ENCODE data around the gene TPD52L1. TPM values are rescaled to one million over a fixed set of nuclear protein-coding genes. Genes with fewer than 3 reads are reported as not detected.

TPD52L1 gene
- total and polyA plus RNA-seq, 2 experiments from 2014 or later: 22.8 to 24.0 TPM

DNA sequence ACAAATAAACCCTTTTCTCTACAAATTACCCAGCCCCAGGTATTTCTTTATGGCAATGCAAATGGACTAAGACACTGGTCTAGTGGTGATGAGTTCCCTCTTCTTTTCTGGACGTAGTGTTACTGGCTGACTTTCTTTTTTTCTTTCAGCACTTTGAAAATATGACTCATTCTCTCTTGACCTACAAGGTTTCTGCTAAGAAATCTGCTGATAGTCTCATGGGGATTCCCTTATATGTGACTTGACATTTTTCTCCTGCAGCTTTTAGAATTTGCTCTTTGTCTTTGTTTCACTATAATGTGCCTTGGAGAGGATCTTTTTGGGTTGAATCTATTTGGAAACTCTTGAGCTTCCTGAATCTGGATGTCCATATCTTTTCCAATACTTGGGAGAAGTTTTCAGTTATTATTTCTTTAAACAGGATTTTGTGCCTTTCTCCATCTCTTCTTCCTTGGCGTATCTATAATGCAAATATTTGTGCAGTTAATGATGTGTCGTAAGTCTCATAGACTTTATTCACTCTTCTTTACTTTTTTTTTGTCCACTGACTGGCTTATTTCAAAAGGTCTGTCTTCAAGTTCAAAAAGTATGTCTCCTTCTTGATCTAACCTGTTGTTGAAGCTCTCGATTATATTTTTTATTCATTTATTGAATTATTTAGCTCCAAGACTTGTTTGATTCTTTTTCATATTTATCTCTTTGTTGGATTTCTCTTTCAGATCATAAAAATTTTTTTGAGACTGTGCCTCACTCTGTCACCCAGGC lies 42.2 kb upstream of the TPD52L1 start:
- Mint-ChIP-seq H3K36me3 (ENCODE audit: low read depth) (peaks cover 22% of the 10 kb centered on the region), H3K27ac (no peak overlapping the region), H3K27me3 (ENCODE audit: insufficient read depth, low read depth, poor library complexity) (no peaks in the 10 kb centered on the region), H3K9me3 (peaks cover 34% of the 10 kb centered on the region), H3K4me1 (no peaks in the 10 kb centered on the region; the same call in 2 of the 3 replicates), H3K4me3 (no peak overlapping the region)
- H2AFZ ChIP-seq: no peak overlapping the region
- no peaks in the 10 kb centered on the region; the same call in 1 of the 2 replicates for H3K36me3 ChIP-seq (ENCODE audit: insufficient read depth)
- no peaks in the 10 kb centered on the region for H3K27me3 ChIP-seq (ENCODE audit: insufficient read depth)
- no peaks in the 10 kb centered on the region for H3K4me1 ChIP-seq (ENCODE audit: insufficient read depth)
- H3K9me2 ChIP-seq (ENCODE audit: insufficient read depth): no peaks in the 10 kb centered on the region
- no peak for ATAC-seq
- no peak overlapping the region for H3K27ac ChIP-seq (ENCODE audit: low read depth)
- H4K20me1 ChIP-seq (replicated peaks; ENCODE audit: insufficient read depth): no peaks in the 10 kb centered on the region
- no peak overlapping the region for H3K4me2 ChIP-seq
- H3K4me3 ChIP-seq: no peak overlapping the region
- H3F3A ChIP-seq (replicated peaks; ENCODE audit: low read depth): no peaks in the 10 kb centered on the region
- no peaks in the 10 kb centered on the region for H3K79me2 ChIP-seq (replicated peaks; ENCODE audit: insufficient read depth)
- DNase-seq (ENCODE audit: low spot score): no peak
- TF ChIP-seq JUNB (IDR thresholded peaks at IDR 0.05; ENCODE audit: unreplicated experiment): no peak
- no peak for TF ChIP-seq STAT1 (IDR thresholded peaks at IDR 0.05; ENCODE audit: unreplicated experiment)
- TF ChIP-seq ZNF114 (CRISPR knock-in tag; IDR thresholded peaks at IDR 0.05): no peak
- TF ChIP-seq CREB1 (CRISPR knock-in tag; IDR thresholded peaks at IDR 0.05; ENCODE audit: low read depth): no peak
- TF ChIP-seq POLR2AphosphoS5 (IDR thresholded peaks at IDR 0.05; ENCODE audit: low read depth): no peak
- TF ChIP-seq, protein P1, sequence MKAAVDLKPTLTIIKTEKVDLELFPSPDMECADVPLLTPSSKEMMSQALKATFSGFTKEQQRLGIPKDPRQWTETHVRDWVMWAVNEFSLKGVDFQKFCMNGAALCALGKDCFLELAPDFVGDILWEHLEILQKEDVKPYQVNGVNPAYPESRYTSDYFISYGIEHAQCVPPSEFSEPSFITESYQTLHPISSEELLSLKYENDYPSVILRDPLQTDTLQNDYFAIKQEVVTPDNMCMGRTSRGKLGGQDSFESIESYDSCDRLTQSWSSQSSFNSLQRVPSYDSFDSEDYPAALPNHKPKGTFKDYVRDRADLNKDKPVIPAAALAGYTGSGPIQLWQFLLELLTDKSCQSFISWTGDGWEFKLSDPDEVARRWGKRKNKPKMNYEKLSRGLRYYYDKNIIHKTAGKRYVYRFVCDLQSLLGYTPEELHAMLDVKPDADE (IDR thresholded peaks at IDR 0.05): no peak
- TF ChIP-seq, protein P2, sequence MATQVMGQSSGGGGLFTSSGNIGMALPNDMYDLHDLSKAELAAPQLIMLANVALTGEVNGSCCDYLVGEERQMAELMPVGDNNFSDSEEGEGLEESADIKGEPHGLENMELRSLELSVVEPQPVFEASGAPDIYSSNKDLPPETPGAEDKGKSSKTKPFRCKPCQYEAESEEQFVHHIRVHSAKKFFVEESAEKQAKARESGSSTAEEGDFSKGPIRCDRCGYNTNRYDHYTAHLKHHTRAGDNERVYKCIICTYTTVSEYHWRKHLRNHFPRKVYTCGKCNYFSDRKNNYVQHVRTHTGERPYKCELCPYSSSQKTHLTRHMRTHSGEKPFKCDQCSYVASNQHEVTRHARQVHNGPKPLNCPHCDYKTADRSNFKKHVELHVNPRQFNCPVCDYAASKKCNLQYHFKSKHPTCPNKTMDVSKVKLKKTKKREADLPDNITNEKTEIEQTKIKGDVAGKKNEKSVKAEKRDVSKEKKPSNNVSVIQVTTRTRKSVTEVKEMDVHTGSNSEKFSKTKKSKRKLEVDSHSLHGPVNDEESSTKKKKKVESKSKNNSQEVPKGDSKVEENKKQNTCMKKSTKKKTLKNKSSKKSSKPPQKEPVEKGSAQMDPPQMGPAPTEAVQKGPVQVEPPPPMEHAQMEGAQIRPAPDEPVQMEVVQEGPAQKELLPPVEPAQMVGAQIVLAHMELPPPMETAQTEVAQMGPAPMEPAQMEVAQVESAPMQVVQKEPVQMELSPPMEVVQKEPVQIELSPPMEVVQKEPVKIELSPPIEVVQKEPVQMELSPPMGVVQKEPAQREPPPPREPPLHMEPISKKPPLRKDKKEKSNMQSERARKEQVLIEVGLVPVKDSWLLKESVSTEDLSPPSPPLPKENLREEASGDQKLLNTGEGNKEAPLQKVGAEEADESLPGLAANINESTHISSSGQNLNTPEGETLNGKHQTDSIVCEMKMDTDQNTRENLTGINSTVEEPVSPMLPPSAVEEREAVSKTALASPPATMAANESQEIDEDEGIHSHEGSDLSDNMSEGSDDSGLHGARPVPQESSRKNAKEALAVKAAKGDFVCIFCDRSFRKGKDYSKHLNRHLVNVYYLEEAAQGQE (IDR thresholded peaks at IDR 0.05; ENCODE audit: unreplicated experiment): no peak
- TF ChIP-seq, protein P3, sequence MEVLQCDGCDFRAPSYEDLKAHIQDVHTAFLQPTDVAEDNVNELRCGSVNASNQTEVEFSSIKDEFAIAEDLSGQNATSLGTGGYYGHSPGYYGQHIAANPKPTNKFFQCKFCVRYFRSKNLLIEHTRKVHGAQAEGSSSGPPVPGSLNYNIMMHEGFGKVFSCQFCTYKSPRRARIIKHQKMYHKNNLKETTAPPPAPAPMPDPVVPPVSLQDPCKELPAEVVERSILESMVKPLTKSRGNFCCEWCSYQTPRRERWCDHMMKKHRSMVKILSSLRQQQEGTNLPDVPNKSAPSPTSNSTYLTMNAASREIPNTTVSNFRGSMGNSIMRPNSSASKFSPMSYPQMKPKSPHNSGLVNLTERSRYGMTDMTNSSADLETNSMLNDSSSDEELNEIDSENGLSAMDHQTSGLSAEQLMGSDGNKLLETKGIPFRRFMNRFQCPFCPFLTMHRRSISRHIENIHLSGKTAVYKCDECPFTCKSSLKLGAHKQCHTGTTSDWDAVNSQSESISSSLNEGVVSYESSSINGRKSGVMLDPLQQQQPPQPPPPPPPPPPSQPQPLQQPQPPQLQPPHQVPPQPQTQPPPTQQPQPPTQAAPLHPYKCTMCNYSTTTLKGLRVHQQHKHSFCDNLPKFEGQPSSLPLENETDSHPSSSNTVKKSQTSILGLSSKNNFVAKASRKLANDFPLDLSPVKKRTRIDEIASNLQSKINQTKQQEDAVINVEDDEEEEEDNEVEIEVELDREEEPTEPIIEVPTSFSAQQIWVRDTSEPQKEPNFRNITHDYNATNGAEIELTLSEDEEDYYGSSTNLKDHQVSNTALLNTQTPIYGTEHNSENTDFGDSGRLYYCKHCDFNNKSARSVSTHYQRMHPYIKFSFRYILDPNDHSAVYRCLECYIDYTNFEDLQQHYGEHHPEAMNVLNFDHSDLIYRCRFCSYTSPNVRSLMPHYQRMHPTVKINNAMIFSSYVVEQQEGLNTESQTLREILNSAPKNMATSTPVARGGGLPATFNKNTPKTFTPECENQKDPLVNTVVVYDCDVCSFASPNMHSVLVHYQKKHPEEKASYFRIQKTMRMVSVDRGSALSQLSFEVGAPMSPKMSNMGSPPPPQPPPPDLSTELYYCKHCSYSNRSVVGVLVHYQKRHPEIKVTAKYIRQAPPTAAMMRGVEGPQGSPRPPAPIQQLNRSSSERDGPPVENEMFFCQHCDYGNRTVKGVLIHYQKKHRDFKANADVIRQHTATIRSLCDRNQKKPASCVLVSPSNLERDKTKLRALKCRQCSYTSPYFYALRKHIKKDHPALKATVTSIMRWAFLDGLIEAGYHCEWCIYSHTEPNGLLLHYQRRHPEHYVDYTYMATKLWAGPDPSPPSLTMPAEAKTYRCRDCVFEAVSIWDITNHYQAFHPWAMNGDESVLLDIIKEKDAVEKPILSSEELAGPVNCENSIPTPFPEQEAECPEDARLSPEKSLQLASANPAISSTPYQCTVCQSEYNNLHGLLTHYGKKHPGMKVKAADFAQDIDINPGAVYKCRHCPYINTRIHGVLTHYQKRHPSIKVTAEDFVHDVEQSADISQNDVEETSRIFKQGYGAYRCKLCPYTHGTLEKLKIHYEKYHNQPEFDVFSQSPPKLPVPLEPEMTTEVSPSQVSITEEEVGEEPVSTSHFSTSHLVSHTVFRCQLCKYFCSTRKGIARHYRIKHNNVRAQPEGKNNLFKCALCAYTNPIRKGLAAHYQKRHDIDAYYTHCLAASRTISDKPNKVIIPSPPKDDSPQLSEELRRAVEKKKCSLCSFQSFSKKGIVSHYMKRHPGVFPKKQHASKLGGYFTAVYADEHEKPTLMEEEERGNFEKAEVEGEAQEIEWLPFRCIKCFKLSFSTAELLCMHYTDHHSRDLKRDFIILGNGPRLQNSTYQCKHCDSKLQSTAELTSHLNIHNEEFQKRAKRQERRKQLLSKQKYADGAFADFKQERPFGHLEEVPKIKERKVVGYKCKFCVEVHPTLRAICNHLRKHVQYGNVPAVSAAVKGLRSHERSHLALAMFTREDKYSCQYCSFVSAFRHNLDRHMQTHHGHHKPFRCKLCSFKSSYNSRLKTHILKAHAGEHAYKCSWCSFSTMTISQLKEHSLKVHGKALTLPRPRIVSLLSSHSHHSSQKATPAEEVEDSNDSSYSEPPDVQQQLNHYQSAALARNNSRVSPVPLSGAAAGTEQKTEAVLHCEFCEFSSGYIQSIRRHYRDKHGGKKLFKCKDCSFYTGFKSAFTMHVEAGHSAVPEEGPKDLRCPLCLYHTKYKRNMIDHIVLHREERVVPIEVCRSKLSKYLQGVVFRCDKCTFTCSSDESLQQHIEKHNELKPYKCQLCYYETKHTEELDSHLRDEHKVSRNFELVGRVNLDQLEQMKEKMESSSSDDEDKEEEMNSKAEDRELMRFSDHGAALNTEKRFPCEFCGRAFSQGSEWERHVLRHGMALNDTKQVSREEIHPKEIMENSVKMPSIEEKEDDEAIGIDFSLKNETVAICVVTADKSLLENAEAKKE (CRISPR knock-in tag; IDR thresholded peaks at IDR 0.05): no peak
- TF ChIP-seq ZNF331 (CRISPR knock-in tag; IDR thresholded peaks at IDR 0.05; ENCODE audit: low read depth): no peak
- TF ChIP-seq EZH2 (IDR thresholded peaks at IDR 0.05; ENCODE audit: low read depth, unreplicated experiment): no peak
- TF ChIP-seq, protein P4, sequence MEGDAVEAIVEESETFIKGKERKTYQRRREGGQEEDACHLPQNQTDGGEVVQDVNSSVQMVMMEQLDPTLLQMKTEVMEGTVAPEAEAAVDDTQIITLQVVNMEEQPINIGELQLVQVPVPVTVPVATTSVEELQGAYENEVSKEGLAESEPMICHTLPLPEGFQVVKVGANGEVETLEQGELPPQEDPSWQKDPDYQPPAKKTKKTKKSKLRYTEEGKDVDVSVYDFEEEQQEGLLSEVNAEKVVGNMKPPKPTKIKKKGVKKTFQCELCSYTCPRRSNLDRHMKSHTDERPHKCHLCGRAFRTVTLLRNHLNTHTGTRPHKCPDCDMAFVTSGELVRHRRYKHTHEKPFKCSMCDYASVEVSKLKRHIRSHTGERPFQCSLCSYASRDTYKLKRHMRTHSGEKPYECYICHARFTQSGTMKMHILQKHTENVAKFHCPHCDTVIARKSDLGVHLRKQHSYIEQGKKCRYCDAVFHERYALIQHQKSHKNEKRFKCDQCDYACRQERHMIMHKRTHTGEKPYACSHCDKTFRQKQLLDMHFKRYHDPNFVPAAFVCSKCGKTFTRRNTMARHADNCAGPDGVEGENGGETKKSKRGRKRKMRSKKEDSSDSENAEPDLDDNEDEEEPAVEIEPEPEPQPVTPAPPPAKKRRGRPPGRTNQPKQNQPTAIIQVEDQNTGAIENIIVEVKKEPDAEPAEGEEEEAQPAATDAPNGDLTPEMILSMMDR (conservative IDR thresholded peaks at IDR 0.05; ENCODE audit: low read depth in 2 of 2): no peak
- no peak for TF ChIP-seq NANOG (IDR thresholded peaks at IDR 0.05; ENCODE audit: borderline replicate concordance)
- TF ChIP-seq EZH2phosphoT487 (IDR thresholded peaks at IDR 0.05; ENCODE audit: unreplicated experiment): no peak

Measured in GM23338 (cell line).